HCT116 (cell line): Measurements from ENCODE around the gene THSD8.

Experiments used
- CEBPB ChIP-seq: IDR thresholded peaks from 2 replicates; pipeline ENCODE4 v1.6.1; 2012; ENCODE audit warnings: low read depth
- FOSL1 ChIP-seq: IDR thresholded peaks from 2 replicates; pipeline ENCODE4 v1.6.1; 2012; ENCODE audit warnings: low read depth
- JUND ChIP-seq: IDR thresholded peaks from 2 replicates; pipeline ENCODE4 v1.6.1; 2012
- MAX ChIP-seq: IDR thresholded peaks from 2 replicates; pipeline ENCODE4 v1.6.1; 2012
- POLR2A ChIP-seq: IDR thresholded peaks from 2 replicates; pipeline ENCODE4 v1.7.0; 2011; ENCODE audit warnings: borderline replicate concordance; ENCODE audit not compliant: insufficient read depth, insufficient read length; ENCODE audit errors: extremely low read depth
- POLR2AphosphoS5 ChIP-seq: IDR thresholded peaks from 2 replicates; pipeline ENCODE4 v1.6.1; 2011; ENCODE audit warnings: mild to moderate bottlenecking, low read depth, low read length, moderate library complexity
- RAD21 ChIP-seq: IDR thresholded peaks from 2 replicates; pipeline ENCODE4 v1.6.1; 2012; ENCODE audit warnings: low read depth, mild to moderate bottlenecking
- SP1 ChIP-seq: IDR thresholded peaks from 2 replicates; pipeline ENCODE4 v1.6.1; 2012; ENCODE audit warnings: low read depth
- TCF7L2 ChIP-seq: IDR thresholded peaks from 2 replicates; pipeline ENCODE4 v1.7.0; 2011; ENCODE audit warnings: borderline replicate concordance, inconsistent platforms; ENCODE audit not compliant: insufficient read depth, insufficient read length; ENCODE audit errors: extremely low read depth
- YY1 ChIP-seq: IDR thresholded peaks from 2 replicates; pipeline ENCODE4 v1.6.1; 2011; ENCODE audit warnings: low read length, low read depth, moderate library complexity, mild to moderate bottlenecking; ENCODE audit not compliant: insufficient replicate concordance; ENCODE audit errors: extremely low read depth
- ZNF274 ChIP-seq: fragments of 200-500 bp; sonication (Bioruptor generic); IDR thresholded peaks from 2 replicates; pipeline ENCODE4 v1.6.1; 2014; ENCODE audit warnings: mild to moderate bottlenecking, low read depth, low read length, inconsistent platforms
- TF ChIP-seq, protein P1 (sequence below), 3 experiments: fragments of 200-600 bp in 1 of 3; sonication (generic) in 1 of 3; IDR thresholded peaks in 2 of 3; conservative IDR thresholded peaks in 1 of 3; 2 replicates each; pipeline ENCODE4 v1.5.1; 2012 to 2017; ENCODE audit warnings: low read depth in 2 of 3, low read length in 2 of 3, antibody characterized with exemption in 1 of 3, borderline replicate concordance in 1 of 3, control low read depth in 1 of 3, mild to moderate bottlenecking in 1 of 3, mixed read lengths in 1 of 3, mixed run types in 1 of 3, moderate library complexity in 1 of 3; ENCODE audit not compliant: insufficient read depth in 1 of 3
- TF ChIP-seq, protein P2 (sequence below): IDR thresholded peaks from 2 replicates; pipeline ENCODE4 v1.6.1; 2012; ENCODE audit warnings: low read depth

- TF ChIP-seq JUND = no peak
- no peak for TF ChIP-seq ZNF274
- TF ChIP-seq, protein P1, sequence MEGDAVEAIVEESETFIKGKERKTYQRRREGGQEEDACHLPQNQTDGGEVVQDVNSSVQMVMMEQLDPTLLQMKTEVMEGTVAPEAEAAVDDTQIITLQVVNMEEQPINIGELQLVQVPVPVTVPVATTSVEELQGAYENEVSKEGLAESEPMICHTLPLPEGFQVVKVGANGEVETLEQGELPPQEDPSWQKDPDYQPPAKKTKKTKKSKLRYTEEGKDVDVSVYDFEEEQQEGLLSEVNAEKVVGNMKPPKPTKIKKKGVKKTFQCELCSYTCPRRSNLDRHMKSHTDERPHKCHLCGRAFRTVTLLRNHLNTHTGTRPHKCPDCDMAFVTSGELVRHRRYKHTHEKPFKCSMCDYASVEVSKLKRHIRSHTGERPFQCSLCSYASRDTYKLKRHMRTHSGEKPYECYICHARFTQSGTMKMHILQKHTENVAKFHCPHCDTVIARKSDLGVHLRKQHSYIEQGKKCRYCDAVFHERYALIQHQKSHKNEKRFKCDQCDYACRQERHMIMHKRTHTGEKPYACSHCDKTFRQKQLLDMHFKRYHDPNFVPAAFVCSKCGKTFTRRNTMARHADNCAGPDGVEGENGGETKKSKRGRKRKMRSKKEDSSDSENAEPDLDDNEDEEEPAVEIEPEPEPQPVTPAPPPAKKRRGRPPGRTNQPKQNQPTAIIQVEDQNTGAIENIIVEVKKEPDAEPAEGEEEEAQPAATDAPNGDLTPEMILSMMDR (IDR thresholded peaks at IDR 0.05 in 2 of 3, conservative IDR thresholded peaks at IDR 0.05 in 1 of 3; ENCODE audit: borderline replicate concordance in 1 of 3, insufficient read depth in 1 of 3, low read depth in 2 of 3, low read length in 2 of 3) = no peak
- no peak for TF ChIP-seq TCF7L2
- TF ChIP-seq POLR2A = no peak
- TF ChIP-seq, protein P2, sequence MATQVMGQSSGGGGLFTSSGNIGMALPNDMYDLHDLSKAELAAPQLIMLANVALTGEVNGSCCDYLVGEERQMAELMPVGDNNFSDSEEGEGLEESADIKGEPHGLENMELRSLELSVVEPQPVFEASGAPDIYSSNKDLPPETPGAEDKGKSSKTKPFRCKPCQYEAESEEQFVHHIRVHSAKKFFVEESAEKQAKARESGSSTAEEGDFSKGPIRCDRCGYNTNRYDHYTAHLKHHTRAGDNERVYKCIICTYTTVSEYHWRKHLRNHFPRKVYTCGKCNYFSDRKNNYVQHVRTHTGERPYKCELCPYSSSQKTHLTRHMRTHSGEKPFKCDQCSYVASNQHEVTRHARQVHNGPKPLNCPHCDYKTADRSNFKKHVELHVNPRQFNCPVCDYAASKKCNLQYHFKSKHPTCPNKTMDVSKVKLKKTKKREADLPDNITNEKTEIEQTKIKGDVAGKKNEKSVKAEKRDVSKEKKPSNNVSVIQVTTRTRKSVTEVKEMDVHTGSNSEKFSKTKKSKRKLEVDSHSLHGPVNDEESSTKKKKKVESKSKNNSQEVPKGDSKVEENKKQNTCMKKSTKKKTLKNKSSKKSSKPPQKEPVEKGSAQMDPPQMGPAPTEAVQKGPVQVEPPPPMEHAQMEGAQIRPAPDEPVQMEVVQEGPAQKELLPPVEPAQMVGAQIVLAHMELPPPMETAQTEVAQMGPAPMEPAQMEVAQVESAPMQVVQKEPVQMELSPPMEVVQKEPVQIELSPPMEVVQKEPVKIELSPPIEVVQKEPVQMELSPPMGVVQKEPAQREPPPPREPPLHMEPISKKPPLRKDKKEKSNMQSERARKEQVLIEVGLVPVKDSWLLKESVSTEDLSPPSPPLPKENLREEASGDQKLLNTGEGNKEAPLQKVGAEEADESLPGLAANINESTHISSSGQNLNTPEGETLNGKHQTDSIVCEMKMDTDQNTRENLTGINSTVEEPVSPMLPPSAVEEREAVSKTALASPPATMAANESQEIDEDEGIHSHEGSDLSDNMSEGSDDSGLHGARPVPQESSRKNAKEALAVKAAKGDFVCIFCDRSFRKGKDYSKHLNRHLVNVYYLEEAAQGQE = no peak
- no peak for TF ChIP-seq SP1
- TF ChIP-seq CEBPB = no peak
- TF ChIP-seq POLR2AphosphoS5 = no peak
- TF ChIP-seq FOSL1 = no peak
- TF ChIP-seq YY1 = no peak
- TF ChIP-seq RAD21 = no peak
- TF ChIP-seq MAX = no peak
These were observed 17.9 kb upstream of the THSD8 start for GRCh38 chr19:12783849-12784393.
